GM12878 (cell line): ENCODE measurements around the gene CACNA1H. TPM values are rescaled to one million over a fixed set of nuclear protein-coding genes. Genes with fewer than 3 reads are reported as not detected.

ENCODE experiments used
- ATAC-seq: fragments of 200-7000 bp; cut with Tn5 transposase; 3 replicates; pipeline ENCODE4 v1.9.1; 2020; ENCODE audit warnings: mild to moderate bottlenecking, moderate library complexity
- BruUV-seq: library from RNA; stranded (reverse); fragments of 400-500 nt; replicated peaks from 2 replicates; lab custom pipeline; 2021; lab: Mats Ljungman, UMichigan
- CTCF ChIA-PET: fragments of 300-600 bp; sonication (Branson Sonifier 250); formaldehyde crosslinking; extraction: SDS; loops from one replicate; lab custom pipeline; 2021; ENCODE audit warnings: inconsistent platforms; lab: Yijun Ruan, JAX
- POLR2A ChIA-PET: fragments of 350-600 bp; formaldehyde crosslinking; extraction: SDS; loops from one replicate; lab custom pipeline; 2021; ENCODE audit warnings: inconsistent platforms; lab: Charles Lee
- RAD21 ChIA-PET: fragments of 300-600 bp; sonication (Branson Sonifier 250); formaldehyde crosslinking; loops from one replicate; lab custom pipeline; 2023; ENCODE audit warnings: antibody characterized with exemption; ENCODE audit not compliant: unreplicated experiment; lab: Charles Lee
- SMC1A ChIA-PET: fragments of 300-600 bp; sonication (Branson Sonifier 250); formaldehyde crosslinking; loops from one replicate; lab custom pipeline; 2023; ENCODE audit not compliant: unreplicated experiment, uncharacterized antibody; lab: Charles Lee
- DNase-seq: peaks from one replicate; pipeline ENCODE4 v3.0.0-alpha.2; 2011; ENCODE audit warnings: low read depth, low spot score
- FAIRE-seq: peaks from 3 replicates; lab custom pipeline; 2011; peaks lifted over from hg19 to GRCh38; lab: Jason Lieb, UNC
- H2AFZ ChIP-seq: 2 replicates; pipeline ENCODE4 v1.6.0; 2011; ENCODE audit warnings: low read depth, low read length, control low read depth; ENCODE audit not compliant: control insufficient read depth
- H3K27ac ChIP-seq: 2 replicates; pipeline ENCODE4 v1.5.1; 2011; ENCODE audit warnings: control low read depth; ENCODE audit not compliant: control insufficient read depth, insufficient read depth
- H3K27me3 ChIP-seq, 2 experiments: replicated peaks in 1 of 2; 2 replicates each; pipeline versions ENCODE4 v1.6.0 to v1.6.1; 2011; ENCODE audit warnings: low read length in 1 of 2; ENCODE audit not compliant: control insufficient read depth in 2 of 2, insufficient read depth in 2 of 2
- H3K36me3 ChIP-seq, 2 experiments: 2 replicates each; pipeline ENCODE4 v1.5.1; 2011; ENCODE audit warnings: low read length in 1 of 2; ENCODE audit not compliant: control insufficient read depth in 2 of 2, insufficient read depth in 2 of 2
- H3K4me1 ChIP-seq: 2 replicates; pipeline ENCODE4 v1.6.1; 2011; ENCODE audit warnings: mild to moderate bottlenecking, low read length, moderate library complexity, mixed read lengths; ENCODE audit not compliant: control insufficient read depth, insufficient read depth
- H3K4me2 ChIP-seq: 2 replicates; pipeline ENCODE4 v1.6.0; 2011; ENCODE audit warnings: control low read depth; ENCODE audit not compliant: control insufficient read depth, insufficient read depth
- H3K4me3 ChIP-seq: fragments of 200-600 bp; sonication (generic); 2 replicates; pipeline ENCODE4 v1.5.1; 2016
- H3K79me2 ChIP-seq: 2 replicates; pipeline ENCODE4 v1.6.0; 2011; ENCODE audit warnings: low read length; ENCODE audit not compliant: control insufficient read depth, insufficient read depth
- H3K9ac ChIP-seq: 2 replicates; pipeline ENCODE4 v1.8.0; 2011; ENCODE audit warnings: low read length, control low read depth, mixed read lengths; ENCODE audit not compliant: control insufficient read depth, insufficient read depth
- H3K9me3 ChIP-seq: replicated peaks from 3 replicates; pipeline ENCODE4 v1.5.1; 2011; ENCODE audit warnings: mild to moderate bottlenecking, low read length; ENCODE audit not compliant: control insufficient read depth, insufficient read depth
- H4K20me1 ChIP-seq: 2 replicates; pipeline ENCODE4 v1.6.0; 2011; ENCODE audit not compliant: control insufficient read depth, insufficient read depth
- BMI1 ChIP-seq: fragments of 450-650 bp; IDR thresholded peaks from 2 replicates; pipeline ENCODE4 v1.6.1; 2016; ENCODE audit warnings: mild to moderate bottlenecking, moderate library complexity, borderline replicate concordance
- MYC ChIP-seq: IDR thresholded peaks from 2 replicates; pipeline ENCODE4 v1.6.1; 2011; ENCODE audit warnings: mild to moderate bottlenecking, low read length, moderate library complexity, inconsistent platforms; ENCODE audit not compliant: insufficient read depth, insufficient replicate concordance, insufficient read length, severe bottlenecking
- PAX5 ChIP-seq: IDR thresholded peaks from 2 replicates; pipeline ENCODE4 v1.6.1; 2011; ENCODE audit warnings: low read depth, low read length, borderline replicate concordance
- POLR2A ChIP-seq: IDR thresholded peaks from 2 replicates; pipeline ENCODE4 v1.6.1; 2011; ENCODE audit warnings: low read depth, mild to moderate bottlenecking, low read length
- RFX5 ChIP-seq: IDR thresholded peaks from 2 replicates; pipeline ENCODE4 v1.6.1; 2011; ENCODE audit warnings: low read depth, low read length, improper control_type of control experiment
- TCF7 ChIP-seq: IDR thresholded peaks from 2 replicates; pipeline ENCODE4 v1.6.1; 2014; ENCODE audit warnings: antibody characterized with exemption, borderline replicate concordance
- WGBS: methylation state at CpG from one replicate; pipeline ENCODE4 v1.1.6; 2016; ENCODE audit warnings: low lambda C conversion rate; ENCODE audit not compliant: insufficient replicate concordance, insufficient coverage; ENCODE audit errors: missing lambda C conversion rate; 5-methylcytosine and 5-hydroxymethylcytosine counted together
- in situ Hi-C: fragments of 300-500 bp; cut with MboI; formaldehyde crosslinking; loops from 9 replicates; pipeline ENCODE4 v1.14.3; 2018; ENCODE audit warnings: mixed read lengths
- intact Hi-C: fragments of 100-400 bp; cut with micrococcal nuclease; formaldehyde crosslinking; loops from one replicate; pipeline ENCODE4 v1.14.2; 2022; ENCODE audit not compliant: unreplicated experiment
- polyA plus RNA-seq, 11 experiments: library from polyadenylated mRNA; depleted of rRNA in 4 of 11; unstranded in 6 of 11; stranded (reverse) in 5 of 11; fragments of >200 nt; fragmentation: Nextera tagmentation in 4 of 11; fragmentation: Illumina TruSeq in 1 of 11; extraction: Ambion mirVana in 4 of 11; extraction: Trizol in 1 of 11; gene quantifications; 1 replicate in 1 of 11; 2 replicates in 10 of 11; pipeline versions ENCODE4 v1.2.1 to v1.2.3, GENCODE V29; 2011 to 2016; ENCODE audit warnings: inconsistent platforms in 2 of 11, missing spikeins in 2 of 11, low read depth in 1 of 11
- total RNA-seq, 4 experiments: library from RNA; depleted of rRNA in 3 of 4; stranded (reverse); fragments of >200 nt in 3 of 4; fragmentation: Illumina TruSeq in 1 of 4; extraction: Trizol in 1 of 4; gene quantifications; 2 replicates each; pipeline versions ENCODE4 v1.2.1 to v1.2.3, GENCODE V29; 2013 to 2021
- TF ChIP-seq, protein P1 (sequence below): IDR thresholded peaks from 2 replicates; pipeline ENCODE4 v1.6.1; 2012; ENCODE audit warnings: low read depth, low read length, improper control_type of control experiment
- TF ChIP-seq, protein P2 (sequence below): fragments of 450-650 bp; IDR thresholded peaks from 2 replicates; pipeline ENCODE4 v1.6.1; 2018; ENCODE audit warnings: borderline replicate concordance, mild to moderate bottlenecking; ENCODE audit not compliant: partially characterized antibody
- TF ChIP-seq, protein P3 (sequence below): fragments of 450-650 bp; IDR thresholded peaks from 2 replicates; pipeline ENCODE4 v1.6.1; 2016; ENCODE audit warnings: mild to moderate bottlenecking
- TF ChIP-seq, protein P4 (sequence below): fragments of 450-650 bp; IDR thresholded peaks from 2 replicates; pipeline ENCODE4 v1.6.1; 2017; ENCODE audit warnings: antibody characterized with exemption, mild to moderate bottlenecking, moderate library complexity
- TF ChIP-seq, protein P5 (sequence below): fragments of 450-650 bp; IDR thresholded peaks from 2 replicates; pipeline ENCODE4 v1.6.1; 2018; ENCODE audit warnings: mild to moderate bottlenecking, low read depth, moderate library complexity; ENCODE audit not compliant: partially characterized antibody
- TF ChIP-seq, protein P6 (sequence below): IDR thresholded peaks from 2 replicates; pipeline ENCODE4 v1.6.1; 2012; ENCODE audit warnings: low read length, inconsistent platforms

CACNA1H gene
- total and polyA plus RNA-seq, 10 of the 15 experiments (the other 5 are each of a cell fraction or from before 2014, with no cell fraction given), result 0.03 to 0.54 TPM; not detected in 8

DNA sequence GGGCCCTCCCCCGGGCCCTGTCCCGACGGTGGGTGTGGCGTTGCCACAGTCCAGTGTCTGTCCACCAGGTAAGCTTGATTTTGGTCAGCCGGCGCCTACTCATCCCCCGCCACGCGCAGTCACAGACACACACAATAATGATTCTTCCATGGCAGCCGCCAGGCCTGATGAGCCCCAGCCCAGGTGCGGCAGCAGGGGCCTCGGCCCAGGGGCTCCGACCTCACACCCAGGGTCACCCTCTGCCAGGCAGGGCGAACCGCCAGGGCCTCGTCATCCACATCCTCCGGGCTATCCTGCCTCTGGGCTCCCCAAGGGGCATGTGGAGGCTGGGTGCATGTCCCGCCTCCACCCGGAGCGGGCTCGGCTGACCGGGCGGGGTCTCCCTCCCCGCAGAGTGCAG, 64.6 kb downstream of the CACNA1H start:
- no peak for FAIRE-seq
- 65% methylated on average over 20 of the region's 24 CpGs for WGBS
- no peaks in the 10 kb centered on the region; a peak in 1 of 4 replicates for H3K27me3 ChIP-seq
- POLR2A ChIA-PET, result no interaction called here
- no peaks in the 10 kb centered on the region for H3K36me3 ChIP-seq
- SMC1A ChIA-PET, result no interaction called here
- RAD21 ChIA-PET, result no interaction called here
- no peak overlapping the region for H3K4me3 ChIP-seq
- no peaks in the 10 kb centered on the region for H3K79me2 ChIP-seq
- ATAC-seq, result no peak
- TF ChIP-seq POLR2A, result no peak
- no peak for TF ChIP-seq MYC
- TF ChIP-seq, protein P1, sequence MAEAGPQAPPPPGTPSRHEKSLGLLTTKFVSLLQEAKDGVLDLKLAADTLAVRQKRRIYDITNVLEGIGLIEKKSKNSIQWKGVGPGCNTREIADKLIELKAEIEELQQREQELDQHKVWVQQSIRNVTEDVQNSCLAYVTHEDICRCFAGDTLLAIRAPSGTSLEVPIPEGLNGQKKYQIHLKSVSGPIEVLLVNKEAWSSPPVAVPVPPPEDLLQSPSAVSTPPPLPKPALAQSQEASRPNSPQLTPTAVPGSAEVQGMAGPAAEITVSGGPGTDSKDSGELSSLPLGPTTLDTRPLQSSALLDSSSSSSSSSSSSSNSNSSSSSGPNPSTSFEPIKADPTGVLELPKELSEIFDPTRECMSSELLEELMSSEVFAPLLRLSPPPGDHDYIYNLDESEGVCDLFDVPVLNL, result no peak
- TF ChIP-seq, protein P2, sequence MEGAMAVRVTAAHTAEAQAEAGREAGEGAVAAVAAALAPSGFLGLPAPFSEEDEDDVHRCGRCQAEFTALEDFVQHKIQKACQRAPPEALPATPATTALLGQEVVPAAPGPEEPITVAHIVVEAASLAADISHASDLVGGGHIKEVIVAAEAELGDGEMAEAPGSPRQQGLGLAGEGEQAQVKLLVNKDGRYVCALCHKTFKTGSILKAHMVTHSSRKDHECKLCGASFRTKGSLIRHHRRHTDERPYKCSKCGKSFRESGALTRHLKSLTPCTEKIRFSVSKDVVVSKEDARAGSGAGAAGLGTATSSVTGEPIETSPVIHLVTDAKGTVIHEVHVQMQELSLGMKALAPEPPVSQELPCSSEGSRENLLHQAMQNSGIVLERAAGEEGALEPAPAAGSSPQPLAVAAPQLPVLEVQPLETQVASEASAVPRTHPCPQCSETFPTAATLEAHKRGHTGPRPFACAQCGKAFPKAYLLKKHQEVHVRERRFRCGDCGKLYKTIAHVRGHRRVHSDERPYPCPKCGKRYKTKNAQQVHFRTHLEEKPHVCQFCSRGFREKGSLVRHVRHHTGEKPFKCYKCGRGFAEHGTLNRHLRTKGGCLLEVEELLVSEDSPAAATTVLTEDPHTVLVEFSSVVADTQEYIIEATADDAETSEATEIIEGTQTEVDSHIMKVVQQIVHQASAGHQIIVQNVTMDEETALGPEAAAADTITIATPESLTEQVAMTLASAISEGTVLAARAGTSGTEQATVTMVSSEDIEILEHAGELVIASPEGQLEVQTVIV, result no peak
- TF ChIP-seq, protein P3, sequence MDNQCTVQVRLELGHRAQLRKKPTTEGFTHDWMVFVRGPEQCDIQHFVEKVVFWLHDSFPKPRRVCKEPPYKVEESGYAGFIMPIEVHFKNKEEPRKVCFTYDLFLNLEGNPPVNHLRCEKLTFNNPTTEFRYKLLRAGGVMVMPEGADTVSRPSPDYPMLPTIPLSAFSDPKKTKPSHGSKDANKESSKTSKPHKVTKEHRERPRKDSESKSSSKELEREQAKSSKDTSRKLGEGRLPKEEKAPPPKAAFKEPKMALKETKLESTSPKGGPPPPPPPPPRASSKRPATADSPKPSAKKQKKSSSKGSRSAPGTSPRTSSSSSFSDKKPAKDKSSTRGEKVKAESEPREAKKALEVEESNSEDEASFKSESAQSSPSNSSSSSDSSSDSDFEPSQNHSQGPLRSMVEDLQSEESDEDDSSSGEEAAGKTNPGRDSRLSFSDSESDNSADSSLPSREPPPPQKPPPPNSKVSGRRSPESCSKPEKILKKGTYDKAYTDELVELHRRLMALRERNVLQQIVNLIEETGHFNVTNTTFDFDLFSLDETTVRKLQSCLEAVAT, result no peak
- TF ChIP-seq, protein P4, sequence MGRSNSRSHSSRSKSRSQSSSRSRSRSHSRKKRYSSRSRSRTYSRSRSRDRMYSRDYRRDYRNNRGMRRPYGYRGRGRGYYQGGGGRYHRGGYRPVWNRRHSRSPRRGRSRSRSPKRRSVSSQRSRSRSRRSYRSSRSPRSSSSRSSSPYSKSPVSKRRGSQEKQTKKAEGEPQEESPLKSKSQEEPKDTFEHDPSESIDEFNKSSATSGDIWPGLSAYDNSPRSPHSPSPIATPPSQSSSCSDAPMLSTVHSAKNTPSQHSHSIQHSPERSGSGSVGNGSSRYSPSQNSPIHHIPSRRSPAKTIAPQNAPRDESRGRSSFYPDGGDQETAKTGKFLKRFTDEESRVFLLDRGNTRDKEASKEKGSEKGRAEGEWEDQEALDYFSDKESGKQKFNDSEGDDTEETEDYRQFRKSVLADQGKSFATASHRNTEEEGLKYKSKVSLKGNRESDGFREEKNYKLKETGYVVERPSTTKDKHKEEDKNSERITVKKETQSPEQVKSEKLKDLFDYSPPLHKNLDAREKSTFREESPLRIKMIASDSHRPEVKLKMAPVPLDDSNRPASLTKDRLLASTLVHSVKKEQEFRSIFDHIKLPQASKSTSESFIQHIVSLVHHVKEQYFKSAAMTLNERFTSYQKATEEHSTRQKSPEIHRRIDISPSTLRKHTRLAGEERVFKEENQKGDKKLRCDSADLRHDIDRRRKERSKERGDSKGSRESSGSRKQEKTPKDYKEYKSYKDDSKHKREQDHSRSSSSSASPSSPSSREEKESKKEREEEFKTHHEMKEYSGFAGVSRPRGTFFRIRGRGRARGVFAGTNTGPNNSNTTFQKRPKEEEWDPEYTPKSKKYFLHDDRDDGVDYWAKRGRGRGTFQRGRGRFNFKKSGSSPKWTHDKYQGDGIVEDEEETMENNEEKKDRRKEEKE, result no peak
- TF ChIP-seq, protein P5, sequence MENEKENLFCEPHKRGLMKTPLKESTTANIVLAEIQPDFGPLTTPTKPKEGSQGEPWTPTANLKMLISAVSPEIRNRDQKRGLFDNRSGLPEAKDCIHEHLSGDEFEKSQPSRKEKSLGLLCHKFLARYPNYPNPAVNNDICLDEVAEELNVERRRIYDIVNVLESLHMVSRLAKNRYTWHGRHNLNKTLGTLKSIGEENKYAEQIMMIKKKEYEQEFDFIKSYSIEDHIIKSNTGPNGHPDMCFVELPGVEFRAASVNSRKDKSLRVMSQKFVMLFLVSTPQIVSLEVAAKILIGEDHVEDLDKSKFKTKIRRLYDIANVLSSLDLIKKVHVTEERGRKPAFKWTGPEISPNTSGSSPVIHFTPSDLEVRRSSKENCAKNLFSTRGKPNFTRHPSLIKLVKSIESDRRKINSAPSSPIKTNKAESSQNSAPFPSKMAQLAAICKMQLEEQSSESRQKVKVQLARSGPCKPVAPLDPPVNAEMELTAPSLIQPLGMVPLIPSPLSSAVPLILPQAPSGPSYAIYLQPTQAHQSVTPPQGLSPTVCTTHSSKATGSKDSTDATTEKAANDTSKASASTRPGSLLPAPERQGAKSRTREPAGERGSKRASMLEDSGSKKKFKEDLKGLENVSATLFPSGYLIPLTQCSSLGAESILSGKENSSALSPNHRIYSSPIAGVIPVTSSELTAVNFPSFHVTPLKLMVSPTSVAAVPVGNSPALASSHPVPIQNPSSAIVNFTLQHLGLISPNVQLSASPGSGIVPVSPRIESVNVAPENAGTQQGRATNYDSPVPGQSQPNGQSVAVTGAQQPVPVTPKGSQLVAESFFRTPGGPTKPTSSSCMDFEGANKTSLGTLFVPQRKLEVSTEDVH, result no peak
- no peak for TF ChIP-seq RFX5
- TF ChIP-seq TCF7, result no peak
- no peak for TF ChIP-seq PAX5
- TF ChIP-seq, protein P6, sequence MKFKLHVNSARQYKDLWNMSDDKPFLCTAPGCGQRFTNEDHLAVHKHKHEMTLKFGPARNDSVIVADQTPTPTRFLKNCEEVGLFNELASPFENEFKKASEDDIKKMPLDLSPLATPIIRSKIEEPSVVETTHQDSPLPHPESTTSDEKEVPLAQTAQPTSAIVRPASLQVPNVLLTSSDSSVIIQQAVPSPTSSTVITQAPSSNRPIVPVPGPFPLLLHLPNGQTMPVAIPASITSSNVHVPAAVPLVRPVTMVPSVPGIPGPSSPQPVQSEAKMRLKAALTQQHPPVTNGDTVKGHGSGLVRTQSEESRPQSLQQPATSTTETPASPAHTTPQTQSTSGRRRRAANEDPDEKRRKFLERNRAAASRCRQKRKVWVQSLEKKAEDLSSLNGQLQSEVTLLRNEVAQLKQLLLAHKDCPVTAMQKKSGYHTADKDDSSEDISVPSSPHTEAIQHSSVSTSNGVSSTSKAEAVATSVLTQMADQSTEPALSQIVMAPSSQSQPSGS, result no peak
- no peak for TF ChIP-seq BMI1
- no TSS peak for BruUV-seq
- no peak overlapping the region for H3K9ac ChIP-seq
- intact Hi-C loops (no loop called here), in situ Hi-C loops (no loop called here)
- CTCF ChIA-PET, result no interaction called here
- H3K9me3 ChIP-seq, result no peaks in the 10 kb centered on the region
- no peak for DNase-seq
- no peak overlapping the region for H3K4me2 ChIP-seq
- no peak overlapping the region for H3K27ac ChIP-seq
- H2AFZ ChIP-seq, result no peak overlapping the region
- H3K4me1 ChIP-seq, result no peaks in the 10 kb centered on the region
- H4K20me1 ChIP-seq, result no peaks in the 10 kb centered on the region
